HepG2 (cell line): ENCODE results near the gene CD163L1. TPM values are rescaled to one million over a fixed set of nuclear protein-coding genes. Genes with fewer than 3 reads are reported as not detected.
A peak's percentile ranks its signal among the peaks of the same experiment; 100 is the strongest.

Experiments
- ATAC-seq: fragments of 200-7000 bp; cut with Tn5 transposase; 3 replicates; pipeline ENCODE4 v1.9.1; 2020; ENCODE audit warnings: mild to moderate bottlenecking, moderate library complexity
- BruUV-seq: library from RNA; stranded (reverse); fragments of 400-500 nt; replicated peaks from 2 replicates; lab custom pipeline; 2021; lab: Mats Ljungman, UMichigan
- CTCF ChIA-PET: fragments of 300-600 bp; formaldehyde crosslinking; extraction: SDS; loops from one replicate; lab custom pipeline; 2021; ENCODE audit warnings: low total read pairs, inconsistent platforms, low intra/inter-chr PET ratio; lab: Yijun Ruan, JAX
- POLR2A ChIA-PET: fragments of 350-600 bp; sonication (Branson Sonifier 250); formaldehyde crosslinking; loops from one replicate; lab custom pipeline; 2020; ENCODE audit warnings: antibody characterized with exemption, inconsistent platforms; lab: Yijun Ruan, JAX
- DNase-seq: peaks from one replicate; pipeline ENCODE4 v3.0.0-alpha.2; 2015; ENCODE audit warnings: low spot score
- FAIRE-seq: peaks from 3 replicates; lab custom pipeline; 2011; peaks lifted over from hg19 to GRCh38; lab: Jason Lieb, UNC
- H2AFZ ChIP-seq: one replicate; pipeline ENCODE4 v1.6.1; 2011; ENCODE audit warnings: low read length, inconsistent platforms
- H3K27ac ChIP-seq: fragments of 300-600 bp; 3 replicates; pipeline ENCODE4 v1.8.0; 2011; ENCODE audit warnings: mixed run types, mild to moderate bottlenecking, mixed read lengths, low read length, inconsistent platforms; ENCODE audit not compliant: insufficient read depth; ENCODE audit errors: extremely low read length
- H3K27me3 ChIP-seq, 2 experiments: fragments of 200-600 bp in 1 of 2; 2 replicates in 1 of 2; 3 replicates in 1 of 2; pipeline versions ENCODE4 v1.6.0 to v1.8.0; 2011; ENCODE audit warnings: low read length in 2 of 2, mild to moderate bottlenecking in 2 of 2, moderate library complexity in 2 of 2, inconsistent platforms in 1 of 2; ENCODE audit not compliant: insufficient read depth in 2 of 2, control insufficient read depth in 1 of 2
- H3K36me3 ChIP-seq, 2 experiments: fragments of 200-600 bp in 1 of 2; replicated peaks in 1 of 2; 2 replicates in 1 of 2; 3 replicates in 1 of 2; pipeline versions ENCODE4 v1.5.1 to v1.8.0; 2011; ENCODE audit warnings: low read length in 2 of 2, inconsistent platforms in 1 of 2; ENCODE audit not compliant: insufficient read depth in 2 of 2, control insufficient read depth in 1 of 2
- H3K4me1 ChIP-seq: 2 replicates; pipeline ENCODE4 v1.5.1; 2012; ENCODE audit warnings: low read length, inconsistent platforms; ENCODE audit not compliant: insufficient read depth
- H3K4me2 ChIP-seq: 2 replicates; pipeline ENCODE4 v1.6.0; 2011; ENCODE audit warnings: low read depth, low read length, inconsistent platforms
- H3K4me3 ChIP-seq, 3 experiments: fragments of 200-600 bp in 1 of 3; sonication (generic), shearing (Covaris generic) in 1 of 3; replicated peaks in 1 of 3; 2 replicates each; pipeline ENCODE4 v1.5.1; 2011 to 2016; ENCODE audit warnings: low read length in 3 of 3, inconsistent platforms in 2 of 3, low read depth in 2 of 3, mild to moderate bottlenecking in 2 of 3, control low read depth in 1 of 3, mixed read lengths in 1 of 3; ENCODE audit not compliant: insufficient read depth in 1 of 3
- H3K79me2 ChIP-seq: one replicate; pipeline ENCODE4 v1.6.1; 2011; ENCODE audit warnings: low read length, inconsistent platforms; ENCODE audit not compliant: insufficient read depth
- H3K9ac ChIP-seq: 2 replicates; pipeline ENCODE4 v1.6.0; 2011; ENCODE audit warnings: mild to moderate bottlenecking, low read depth, low read length, inconsistent platforms; ENCODE audit not compliant: insufficient read depth
- H3K9me3 ChIP-seq: 2 replicates; pipeline ENCODE4 v1.5.1; 2012; ENCODE audit warnings: mild to moderate bottlenecking, low read length
- H4K20me1 ChIP-seq: 2 replicates; pipeline ENCODE4 v1.6.0; 2011; ENCODE audit warnings: inconsistent platforms, mild to moderate bottlenecking, low read length, moderate library complexity; ENCODE audit not compliant: insufficient read depth
- AHR ChIP-seq: IDR thresholded peaks from 2 replicates; pipeline ENCODE4 v1.6.1; 2018; ENCODE audit warnings: missing genetic modification reagents, missing compliant biosample characterization
- BATF2 ChIP-seq: sonication (generic); formaldehyde crosslinking; IDR thresholded peaks from 2 replicates; pipeline ENCODE4 v1.8.0; 2022; ENCODE audit warnings: mild to moderate bottlenecking, missing genetic modification reagents, moderate library complexity
- FOSL2 ChIP-seq: sonication (generic); formaldehyde crosslinking; IDR thresholded peaks from 2 replicates; pipeline ENCODE4 v1.4.0; 2020; ENCODE audit warnings: missing genetic modification reagents
- HNF4A ChIP-seq: sonication (generic); formaldehyde crosslinking; IDR thresholded peaks from 2 replicates; pipeline ENCODE4 v1.4.0; 2020; ENCODE audit warnings: missing genetic modification reagents
- MAFF ChIP-seq: IDR thresholded peaks from 2 replicates; pipeline ENCODE4 v1.6.1; 2011; ENCODE audit warnings: low read depth, low read length, improper control_type of control experiment
- MAFK ChIP-seq, 2 experiments: IDR thresholded peaks in 1 of 2; conservative IDR thresholded peaks in 1 of 2; 2 replicates each; pipeline ENCODE4 v1.6.1; 2011; ENCODE audit warnings: improper control_type of control experiment in 2 of 2, low read length in 2 of 2
- ZBTB7A ChIP-seq: sonication (generic); formaldehyde crosslinking; IDR thresholded peaks from 2 replicates; pipeline ENCODE4 v1.8.0; 2022; ENCODE audit warnings: mild to moderate bottlenecking, missing genetic modification reagents
- ZNF256 ChIP-seq: sonication (generic); formaldehyde crosslinking; conservative IDR thresholded peaks from 2 replicates; pipeline ENCODE4 v1.4.0; 2020; ENCODE audit warnings: missing genetic modification reagents
- ZNF501 ChIP-seq: sonication (generic); formaldehyde crosslinking; IDR thresholded peaks from 2 replicates; pipeline ENCODE4 v1.5.1; 2020; ENCODE audit warnings: mild to moderate bottlenecking, moderate library complexity, missing genetic modification reagents
- ZNF878 ChIP-seq: sonication (generic); formaldehyde crosslinking; IDR thresholded peaks from 2 replicates; pipeline ENCODE4 v1.8.1; 2023; ENCODE audit warnings: mild to moderate bottlenecking, missing genetic modification reagents, moderate library complexity
- WGBS: methylation state at CpG from one replicate; pipeline ENCODE4 v1.1.6; 2017; ENCODE audit warnings: low lambda C conversion rate; 5-methylcytosine and 5-hydroxymethylcytosine counted together
- in situ Hi-C: cut with HindIII; loops from 2 replicates; pipeline ENCODE4 v1.10.0; 2017; ENCODE audit warnings: low pct_unique_long_range_greater_than_20kb; ENCODE audit not compliant: extremely low pct_ligation_motif_present
- intact Hi-C: fragments of 100-400 bp; cut with micrococcal nuclease; formaldehyde crosslinking; loops from one replicate; pipeline ENCODE4 v1.10.0; 2022; ENCODE audit not compliant: unreplicated experiment
- polyA plus RNA-seq, 8 experiments: library from polyadenylated mRNA; depleted of rRNA in 3 of 8; stranded (reverse) in 7 of 8; unstranded in 1 of 8; fragments of >200 nt; fragmentation: Illumina TruSeq in 4 of 8; extraction: Trizol in 4 of 8; gene quantifications; 2 replicates each; pipeline versions ENCODE4 v1.2.1 to v1.2.3, GENCODE V29; 2011 to 2016; ENCODE audit warnings: low read depth in 4 of 8, missing spikeins in 1 of 8, mixed read lengths in 1 of 8; ENCODE audit not compliant: insufficient read depth in 1 of 8
- total RNA-seq, 5 experiments: library from RNA; depleted of rRNA; stranded (reverse); fragments of >200 nt; fragmentation: Illumina TruSeq; extraction: Trizol; gene quantifications; 2 replicates each; pipeline ENCODE4 v1.2.3, GENCODE V29; 2016; ENCODE audit warnings: low read depth in 1 of 5
- TF ChIP-seq, protein P1 (sequence below): IDR thresholded peaks from 2 replicates; pipeline ENCODE4 v1.6.1; 2016; ENCODE audit warnings: mild to moderate bottlenecking

Gene CD163L1
- total and polyA plus RNA-seq, 2 of the 13 experiments (the other 11 are each of a cell fraction or from before 2014, with no cell fraction given), result 3.4 to 6.8 TPM

DNA sequence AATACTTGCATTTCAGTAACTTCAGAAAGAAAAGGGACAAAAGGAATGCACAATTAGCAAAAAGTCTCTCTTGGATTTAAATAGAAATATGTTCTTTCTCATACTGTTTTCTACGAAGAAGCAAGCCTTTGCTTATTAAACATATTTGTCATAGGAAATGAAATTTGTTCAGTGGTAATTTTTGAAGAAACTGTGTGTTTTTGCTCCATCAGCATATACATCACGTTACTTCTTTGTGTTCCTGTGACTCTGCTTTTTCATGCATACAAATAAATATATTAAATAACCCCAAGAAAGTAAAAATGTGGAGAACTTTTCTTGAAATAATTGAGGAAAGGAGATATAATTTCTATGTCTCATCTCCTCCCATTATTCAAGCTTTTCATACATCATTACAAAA lies 39.7 kb downstream of the CD163L1 start:
- ChIA-PET POLR2A (no interaction called here), CTCF (no interaction called here)
- peak; percentile 71 for TF ChIP-seq MAFF
- no peak for TF ChIP-seq ZBTB7A (CRISPR knock-in tag)
- peak; percentile 61 to 73 for TF ChIP-seq MAFK (conservative IDR thresholded peaks at IDR 0.05 in 1 of 2, IDR thresholded peaks at IDR 0.05 in 1 of 2; ENCODE audit: low read length in 2 of 2)
- no peak for TF ChIP-seq ZNF256 (CRISPR knock-in tag)
- intact Hi-C loops, result no loop called here
- BruUV-seq, result no TSS peak
- 2% methylated on average over 2 of the region's 2 CpGs for WGBS
- DNase-seq, result no peak
- no peak overlapping the region for H3K4me2 ChIP-seq
- peaks cover 7% of the 10 kb centered on the region; the same call in 1 of the 2 replicates for H3K4me1 ChIP-seq
- FAIRE-seq, result no peak
- no peaks in the 10 kb centered on the region for H4K20me1 ChIP-seq
- H3K27me3 ChIP-seq, result no peaks in the 10 kb centered on the region
- no peaks in the 10 kb centered on the region for H3K9me3 ChIP-seq
- in situ Hi-C loops, result no loop called here
- H2AFZ ChIP-seq, result no peak overlapping the region
- no peak overlapping the region for H3K27ac ChIP-seq
- no peaks in the 10 kb centered on the region for H3K36me3 ChIP-seq
- H3K4me3 ChIP-seq, result no peak overlapping the region
- ATAC-seq, result no peak
- H3K79me2 ChIP-seq, result no peaks in the 10 kb centered on the region
- no peak overlapping the region for H3K9ac ChIP-seq

DNA sequence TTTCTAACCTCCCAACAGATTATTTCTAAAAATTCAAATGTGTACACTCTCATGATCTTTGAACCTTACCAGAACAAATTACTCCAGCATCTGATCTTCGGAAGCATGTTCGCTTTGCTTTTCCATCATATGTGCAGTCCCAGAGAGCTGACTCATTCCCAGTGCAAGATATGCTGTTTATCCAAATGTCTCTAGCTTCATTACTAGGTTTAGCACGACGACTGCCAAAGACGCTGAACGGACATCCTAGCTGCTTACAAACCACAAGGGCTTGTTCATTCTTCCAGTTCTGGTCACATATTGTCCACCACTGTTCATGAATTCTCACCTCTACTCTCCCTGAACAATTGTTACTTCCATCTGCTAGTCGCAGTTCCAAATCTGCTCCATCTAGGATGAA lies 40.5 kb downstream of the CD163L1 start:
- Histone ChIP-seq H3K4me3 (no peak overlapping the region), H3K27me3 (no peaks in the 10 kb centered on the region), H3K9me3 (no peaks in the 10 kb centered on the region), H4K20me1 (no peaks in the 10 kb centered on the region), H3K9ac (no peak overlapping the region), H3K79me2 (no peaks in the 10 kb centered on the region), H3K4me2 (no peak overlapping the region), H3K4me1 (peaks cover 7% of the 10 kb centered on the region; the same call in 1 of the 2 replicates), H3K27ac (no peak overlapping the region), H3K36me3 (no peaks in the 10 kb centered on the region), H2AFZ (no peak overlapping the region)
- POLR2A ChIA-PET, result no interaction called here
- FAIRE-seq (no peak), ATAC-seq (no peak; the same call in 2 of the 3 replicates), DNase-seq (peak; percentile 10)
- no TSS peak for BruUV-seq
- TF ChIP-seq ZNF501 (CRISPR knock-in tag), result no peak
- TF ChIP-seq BATF2 (CRISPR knock-in tag), result no peak
- TF ChIP-seq HNF4A (CRISPR knock-in tag), result 0 out of 2 replicates have a peak, but pooled peaks have one; percentile 13
- TF ChIP-seq, protein P1, sequence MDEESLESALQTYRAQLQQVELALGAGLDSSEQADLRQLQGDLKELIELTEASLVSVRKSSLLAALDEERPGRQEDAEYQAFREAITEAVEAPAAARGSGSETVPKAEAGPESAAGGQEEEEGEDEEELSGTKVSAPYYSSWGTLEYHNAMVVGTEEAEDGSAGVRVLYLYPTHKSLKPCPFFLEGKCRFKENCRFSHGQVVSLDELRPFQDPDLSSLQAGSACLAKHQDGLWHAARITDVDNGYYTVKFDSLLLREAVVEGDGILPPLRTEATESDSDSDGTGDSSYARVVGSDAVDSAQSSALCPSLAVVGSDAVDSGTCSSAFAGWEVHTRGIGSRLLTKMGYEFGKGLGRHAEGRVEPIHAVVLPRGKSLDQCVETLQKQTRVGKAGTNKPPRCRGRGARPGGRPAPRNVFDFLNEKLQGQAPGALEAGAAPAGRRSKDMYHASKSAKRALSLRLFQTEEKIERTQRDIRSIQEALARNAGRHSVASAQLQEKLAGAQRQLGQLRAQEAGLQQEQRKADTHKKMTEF (CRISPR knock-in tag), result no peak
- TF ChIP-seq ZNF878 (CRISPR knock-in tag), result no peak
- no peak for TF ChIP-seq AHR (CRISPR knock-in tag)
- peak; percentile 46 for TF ChIP-seq FOSL2
- WGBS, result 2% methylated on average over 7 of the region's 7 CpGs
- in situ Hi-C loops (no loop called here), intact Hi-C loops (no loop called here)
- CTCF ChIA-PET, result no interaction called here
